ENCODE data around the gene ZBTB37. TPM values are rescaled to one million over a fixed set of nuclear protein-coding genes. Genes with fewer than 3 reads are reported as not detected.

Gene ZBTB37
- total and polyA plus RNA-seq, 9 of the 15 experiments (the other 6 are each of a cell fraction or from before 2014, with no cell fraction given): 1.3 to 13.9 (median 5.4) TPM

- TF ChIP-seq ZNF324 (CRISPR knock-in tag; IDR thresholded peaks at IDR 0.05) (no peak), KLF6 (CRISPR knock-in tag; IDR thresholded peaks at IDR 0.05; ENCODE audit: borderline replicate concordance) (no peak), DLX4 (CRISPR knock-in tag; IDR thresholded peaks at IDR 0.05) (no peak), POLR2G (IDR thresholded peaks at IDR 0.05; ENCODE audit: low read depth, low read length) (no peak; the same call in 1 of the 2 replicates), MYBL2 (IDR thresholded peaks at IDR 0.05; ENCODE audit: low read depth) (no peak), MYBL2 (CRISPR knock-in tag; IDR thresholded peaks at IDR 0.05; ENCODE audit: borderline replicate concordance) (no peak), ZNF197 (CRISPR knock-in tag; IDR thresholded peaks at IDR 0.05; ENCODE audit: low read depth) (no peak), NR2C2 (CRISPR knock-in tag; IDR thresholded peaks at IDR 0.05) (no peak), NR2C2 (tag; IDR thresholded peaks at IDR 0.05) (no peak), SUPT5H (IDR thresholded peaks at IDR 0.05) (no peak), TOE1 (IDR thresholded peaks at IDR 0.05; ENCODE audit: borderline replicate concordance) (no peak), TOE1 (CRISPR knock-in tag; IDR thresholded peaks at IDR 0.05; ENCODE audit: borderline replicate concordance, low read depth) (no peak), ATF1 (CRISPR knock-in tag; IDR thresholded peaks at IDR 0.05) (no peak), ATF1 (tag; IDR thresholded peaks at IDR 0.05) (no peak; the same call in 1 of the 2 replicates), ZNF316 (IDR thresholded peaks at IDR 0.05) (peak; percentile 64), POLR2B (IDR thresholded peaks at IDR 0.05; ENCODE audit: low read depth, partially characterized antibody) (peak; percentile 39), TFAM (CRISPR knock-in tag; conservative IDR thresholded peaks at IDR 0.05) (no peak), ZNF511 (CRISPR knock-in tag; IDR thresholded peaks at IDR 0.05) (no peak), ZNF586 (CRISPR knock-in tag; conservative IDR thresholded peaks at IDR 0.05) (peak; percentile 54; the same call in 1 of the 2 replicates), RBBP5 (IDR thresholded peaks at IDR 0.05; ENCODE audit: borderline replicate concordance, insufficient read depth, low read length, poor library complexity, severe bottlenecking) (no peak)
- TF ChIP-seq, protein P1, sequence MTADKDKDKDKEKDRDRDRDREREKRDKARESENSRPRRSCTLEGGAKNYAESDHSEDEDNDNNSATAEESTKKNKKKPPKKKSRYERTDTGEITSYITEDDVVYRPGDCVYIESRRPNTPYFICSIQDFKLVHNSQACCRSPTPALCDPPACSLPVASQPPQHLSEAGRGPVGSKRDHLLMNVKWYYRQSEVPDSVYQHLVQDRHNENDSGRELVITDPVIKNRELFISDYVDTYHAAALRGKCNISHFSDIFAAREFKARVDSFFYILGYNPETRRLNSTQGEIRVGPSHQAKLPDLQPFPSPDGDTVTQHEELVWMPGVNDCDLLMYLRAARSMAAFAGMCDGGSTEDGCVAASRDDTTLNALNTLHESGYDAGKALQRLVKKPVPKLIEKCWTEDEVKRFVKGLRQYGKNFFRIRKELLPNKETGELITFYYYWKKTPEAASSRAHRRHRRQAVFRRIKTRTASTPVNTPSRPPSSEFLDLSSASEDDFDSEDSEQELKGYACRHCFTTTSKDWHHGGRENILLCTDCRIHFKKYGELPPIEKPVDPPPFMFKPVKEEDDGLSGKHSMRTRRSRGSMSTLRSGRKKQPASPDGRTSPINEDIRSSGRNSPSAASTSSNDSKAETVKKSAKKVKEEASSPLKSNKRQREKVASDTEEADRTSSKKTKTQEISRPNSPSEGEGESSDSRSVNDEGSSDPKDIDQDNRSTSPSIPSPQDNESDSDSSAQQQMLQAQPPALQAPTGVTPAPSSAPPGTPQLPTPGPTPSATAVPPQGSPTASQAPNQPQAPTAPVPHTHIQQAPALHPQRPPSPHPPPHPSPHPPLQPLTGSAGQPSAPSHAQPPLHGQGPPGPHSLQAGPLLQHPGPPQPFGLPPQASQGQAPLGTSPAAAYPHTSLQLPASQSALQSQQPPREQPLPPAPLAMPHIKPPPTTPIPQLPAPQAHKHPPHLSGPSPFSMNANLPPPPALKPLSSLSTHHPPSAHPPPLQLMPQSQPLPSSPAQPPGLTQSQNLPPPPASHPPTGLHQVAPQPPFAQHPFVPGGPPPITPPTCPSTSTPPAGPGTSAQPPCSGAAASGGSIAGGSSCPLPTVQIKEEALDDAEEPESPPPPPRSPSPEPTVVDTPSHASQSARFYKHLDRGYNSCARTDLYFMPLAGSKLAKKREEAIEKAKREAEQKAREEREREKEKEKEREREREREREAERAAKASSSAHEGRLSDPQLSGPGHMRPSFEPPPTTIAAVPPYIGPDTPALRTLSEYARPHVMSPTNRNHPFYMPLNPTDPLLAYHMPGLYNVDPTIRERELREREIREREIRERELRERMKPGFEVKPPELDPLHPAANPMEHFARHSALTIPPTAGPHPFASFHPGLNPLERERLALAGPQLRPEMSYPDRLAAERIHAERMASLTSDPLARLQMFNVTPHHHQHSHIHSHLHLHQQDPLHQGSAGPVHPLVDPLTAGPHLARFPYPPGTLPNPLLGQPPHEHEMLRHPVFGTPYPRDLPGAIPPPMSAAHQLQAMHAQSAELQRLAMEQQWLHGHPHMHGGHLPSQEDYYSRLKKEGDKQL (CRISPR knock-in tag; IDR thresholded peaks at IDR 0.05; ENCODE audit: borderline replicate concordance): no peak
- TF ChIP-seq, protein P2, sequence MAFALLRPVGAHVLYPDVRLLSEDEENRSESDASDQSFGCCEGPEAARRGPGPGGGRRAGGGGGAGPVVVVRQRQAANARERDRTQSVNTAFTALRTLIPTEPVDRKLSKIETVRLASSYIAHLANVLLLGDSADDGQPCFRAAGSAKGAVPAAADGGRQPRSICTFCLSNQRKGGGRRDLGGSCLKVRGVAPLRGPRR (CRISPR knock-in tag; IDR thresholded peaks at IDR 0.05): no peak
These were observed 3.9 kb upstream of the ZBTB37 start (continued) for GRCh38 chr1:173864179-173864867.

Data from K562 (cell line).